Muscle layer of colon (tissue), 2 donors: ENCODE results near the gene PI4KA.
"Not testable (repeated sequence)": the region's sequence is repeated elsewhere in the genome, so short reads cannot be mapped to it uniquely, and the experiment has no call there.

Experiments used
- H3K27ac ChIP-seq: one replicate; pipeline ENCODE4 v1.7.0; 2013; ENCODE audit warnings: low read depth, mild to moderate bottlenecking, low read length, moderate library complexity
- H3K27me3 ChIP-seq, 2 donors: one replicate each; pipeline ENCODE4 v1.7.0; 2013; ENCODE audit warnings: low read length in 2 of 2, mild to moderate bottlenecking in 2 of 2; ENCODE audit not compliant: insufficient read depth in 2 of 2, control insufficient read depth in 1 of 2
- H3K36me3 ChIP-seq: one replicate; pipeline ENCODE4 v1.7.0; 2013; ENCODE audit warnings: mild to moderate bottlenecking, low read length; ENCODE audit not compliant: insufficient read depth
- H3K4me1 ChIP-seq: one replicate; pipeline ENCODE4 v1.7.0; 2013; ENCODE audit warnings: mild to moderate bottlenecking, low read length; ENCODE audit not compliant: insufficient read depth
- H3K4me3 ChIP-seq, 2 donors: one replicate each; pipeline ENCODE4 v1.7.0; 2013; ENCODE audit warnings: low read length in 2 of 2, low read depth in 1 of 2, mild to moderate bottlenecking in 1 of 2, moderate library complexity in 1 of 2
- H3K9ac ChIP-seq: one replicate; pipeline ENCODE4 v1.7.0; 2013; ENCODE audit warnings: low read length
- H3K9me3 ChIP-seq: one replicate; pipeline ENCODE4 v1.7.0; 2013; ENCODE audit warnings: mild to moderate bottlenecking, low read length
- donor health status: abdominal sarcoma.
- donor health status: Adenocarcinoma of cecum.

Gene PI4KA

DNA sequence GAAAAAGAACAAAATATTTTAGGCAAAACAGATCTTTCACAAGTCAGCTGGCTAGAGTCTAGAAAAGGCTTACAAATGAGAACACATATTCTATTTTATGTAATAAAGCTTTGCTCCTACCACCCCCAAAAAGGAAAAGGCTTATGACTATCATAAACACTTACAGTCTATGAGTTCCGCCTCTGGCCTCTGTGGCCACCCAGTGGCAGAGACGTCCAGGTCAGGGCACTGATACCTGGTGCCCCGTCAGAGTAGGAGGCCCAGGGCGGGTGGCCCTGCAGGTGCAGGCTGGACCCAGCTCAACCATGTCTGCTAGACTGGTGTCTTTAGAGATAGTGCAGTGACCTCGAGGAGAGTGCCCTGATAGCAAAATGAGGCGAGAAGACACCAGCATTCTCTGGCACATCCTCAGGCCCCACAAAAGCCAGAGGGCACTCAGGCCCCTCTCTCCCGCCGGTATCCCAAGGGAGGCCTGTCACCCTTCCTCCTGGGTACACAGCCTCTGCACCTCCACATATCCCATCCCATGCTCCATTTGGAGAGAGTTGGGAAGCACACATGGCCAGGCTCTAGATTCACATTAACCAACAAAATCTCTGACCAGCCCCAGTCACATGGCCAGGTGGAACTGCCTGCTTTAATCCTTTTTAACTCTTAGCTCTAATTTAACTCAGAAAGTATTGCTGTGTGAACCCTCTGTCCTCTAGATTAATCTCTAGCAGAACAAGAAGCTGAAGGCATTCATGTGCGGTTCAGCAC, 112.0 kb downstream of the PI4KA start:
- peaks cover 10% of the 10 kb centered on the region for H3K4me1 ChIP-seq
- H3K36me3 ChIP-seq = peaks cover 68% of the 10 kb centered on the region
- H3K9me3 ChIP-seq = no peaks in the 10 kb centered on the region
- H3K9ac ChIP-seq = no peak overlapping the region
- H3K4me3 ChIP-seq = no peak overlapping the region
- no peak overlapping the region for H3K27ac ChIP-seq
- H3K27me3 ChIP-seq = no peaks in the 10 kb centered on the region

DNA sequence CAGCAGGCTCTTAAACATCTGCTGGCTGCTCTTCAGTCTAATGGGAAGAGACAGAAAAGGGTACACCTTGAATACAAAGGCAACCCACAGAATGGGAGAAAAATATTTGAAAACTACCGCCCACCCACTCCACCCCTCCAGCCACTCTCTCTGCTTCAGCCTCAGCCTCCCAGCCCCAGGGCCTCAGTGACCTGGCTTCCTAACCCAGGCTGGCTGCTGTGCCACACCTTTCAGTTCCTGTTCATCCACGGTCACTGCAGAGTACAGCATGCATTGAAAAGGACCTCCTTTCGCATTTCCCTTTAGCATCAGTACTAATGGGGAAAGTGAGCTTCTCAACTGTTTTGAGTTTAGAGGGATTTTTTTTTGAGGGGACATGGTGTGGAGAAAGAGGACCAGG, 113.5 kb downstream of the PI4KA start:
- peaks cover 74% of the 10 kb centered on the region for H3K36me3 ChIP-seq

GRCh38 chr22:20744456-20744855, 114.2 kb downstream of the PI4KA start:
- no peak overlapping the region for H3K9ac ChIP-seq
- no peak overlapping the region for H3K27ac ChIP-seq
- no peak overlapping the region for H3K4me3 ChIP-seq
- peaks cover 5% of the 10 kb centered on the region for H3K9me3 ChIP-seq
- H3K27me3 ChIP-seq = no peaks in the 10 kb centered on the region
- no peaks in the 10 kb centered on the region for H3K4me1 ChIP-seq
- peaks cover 68% of the 10 kb centered on the region for H3K36me3 ChIP-seq

More for the DNA sequence above, 113.5 kb downstream of the PI4KA start:
- peaks cover 5% of the 10 kb centered on the region for H3K9me3 ChIP-seq
- H3K9ac ChIP-seq = no peak overlapping the region
- H3K4me3 ChIP-seq = no peak overlapping the region
- no peaks in the 10 kb centered on the region for H3K4me1 ChIP-seq
- H3K27ac ChIP-seq = no peak overlapping the region
- H3K27me3 ChIP-seq = no peaks in the 10 kb centered on the region

DNA sequence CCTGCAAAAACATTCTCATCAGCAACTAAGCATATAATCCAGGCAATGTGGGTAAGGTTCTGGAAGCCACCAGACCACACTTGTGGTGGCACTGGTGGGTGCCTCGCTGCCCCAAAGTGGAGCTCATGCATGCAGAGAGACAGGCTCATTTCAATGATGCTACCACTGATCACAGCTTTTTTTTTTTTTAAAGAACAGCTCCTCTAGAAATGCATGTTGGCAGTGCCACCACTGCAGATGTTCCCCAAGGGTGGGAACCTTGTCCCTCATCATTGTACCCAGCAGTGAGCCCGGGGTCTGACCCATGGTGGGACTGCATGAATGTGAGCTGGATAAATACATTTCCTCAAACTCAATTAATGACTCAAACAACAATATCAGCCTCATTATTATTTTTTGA, 115.8 kb downstream of the PI4KA start:
- no peaks in the 10 kb centered on the region for H3K4me1 ChIP-seq
- H3K27ac ChIP-seq = no peak overlapping the region
- H3K27me3 ChIP-seq = no peaks in the 10 kb centered on the region
- peaks cover 5% of the 10 kb centered on the region for H3K9me3 ChIP-seq
- H3K36me3 ChIP-seq = peaks cover 62% of the 10 kb centered on the region
- no peak overlapping the region for H3K9ac ChIP-seq
- no peak overlapping the region for H3K4me3 ChIP-seq

GRCh38 chr22:20741634-20742581, 116.7 kb downstream of the PI4KA start:
- H3K4me1 ChIP-seq = no peaks in the 10 kb centered on the region
- peaks cover 5% of the 10 kb centered on the region for H3K9me3 ChIP-seq
- H3K4me3 ChIP-seq = no peak overlapping the region
- H3K27me3 ChIP-seq = no peaks in the 10 kb centered on the region
- H3K9ac ChIP-seq = no peak overlapping the region
- H3K36me3 ChIP-seq = peaks cover 55% of the 10 kb centered on the region
- H3K27ac ChIP-seq = no peak overlapping the region

- Histone ChIP-seq H3K36me3 (peaks cover 50% of the 10 kb centered on the region), H3K27ac (no peak overlapping the region), H3K9ac (no peak overlapping the region), H3K9me3 (peaks cover 5% of the 10 kb centered on the region), H3K4me1 (no peaks in the 10 kb centered on the region), H3K27me3 (no peaks in the 10 kb centered on the region), H3K4me3 (no peak overlapping the region)
Observed at GRCh38 chr22:20741008-20741633, 117.5 kb downstream of the PI4KA start.

- Histone ChIP-seq H3K4me3 (no peak overlapping the region), H3K36me3 (peaks cover 50% of the 10 kb centered on the region), H3K27me3 (no peaks in the 10 kb centered on the region), H3K9ac (no peak overlapping the region), H3K9me3 (peaks cover 5% of the 10 kb centered on the region), H3K27ac (no peak overlapping the region), H3K4me1 (no peaks in the 10 kb centered on the region)
Observed at GRCh38 chr22:20740222-20740951, 118.2 kb downstream of the PI4KA start.

DNA sequence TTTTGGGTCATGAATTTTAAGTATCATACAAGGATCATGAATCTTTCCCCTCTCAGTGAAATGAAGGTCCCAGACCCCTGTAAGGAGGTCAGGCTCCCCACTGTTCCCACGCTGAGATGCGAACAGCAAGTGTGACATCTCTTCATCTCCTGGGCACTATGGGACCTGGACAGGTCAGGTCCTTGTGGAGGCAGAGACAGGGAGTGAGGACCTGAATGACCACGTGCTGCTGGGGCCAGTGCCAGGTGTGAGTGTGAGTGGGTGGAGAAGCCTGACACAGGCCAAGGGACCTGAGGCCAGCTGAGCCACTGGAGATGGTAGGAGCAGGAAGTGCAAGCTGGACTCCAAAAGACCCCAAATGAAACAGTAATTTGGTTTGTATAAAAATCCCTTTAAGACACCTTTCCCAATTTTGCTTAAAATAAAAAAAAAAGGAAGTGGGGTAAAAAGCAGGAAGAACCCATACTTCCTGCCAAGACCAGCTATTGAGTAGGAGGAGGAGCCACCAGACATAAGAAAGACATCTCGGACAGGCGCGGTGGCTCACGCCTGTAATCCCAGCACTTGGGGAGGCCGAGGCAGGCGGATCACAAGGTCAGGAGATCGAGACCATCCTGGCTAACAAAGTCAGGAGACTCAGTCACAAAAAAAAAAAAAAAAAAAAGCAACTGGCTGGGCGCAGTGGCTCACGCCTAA, 120.1 kb downstream of the PI4KA start:
- Histone ChIP-seq H3K9me3 (peaks cover 5% of the 10 kb centered on the region), H3K27ac (no peak overlapping the region), H3K27me3 (no peaks in the 10 kb centered on the region), H3K9ac (no peak overlapping the region), H3K4me3 (no peak overlapping the region), H3K4me1 (no peaks in the 10 kb centered on the region), H3K36me3 (peaks cover 35% of the 10 kb centered on the region)

GRCh38 chr22:20736891-20737290, 121.7 kb downstream of the PI4KA start:
- not testable (repeated sequence) for H3K4me1 ChIP-seq, H3K27me3 ChIP-seq, H3K9ac ChIP-seq, H3K9me3 ChIP-seq, H3K27ac ChIP-seq, H3K4me3 ChIP-seq
- peaks cover 24% of the 10 kb centered on the region for H3K36me3 ChIP-seq

GRCh38 chr22:20735356-20736162, 123.1 kb downstream of the PI4KA start:
- H3K9ac ChIP-seq, H3K27ac ChIP-seq, H3K4me3 ChIP-seq, H3K27me3 ChIP-seq, H3K4me1 ChIP-seq, H3K9me3 ChIP-seq: not testable (repeated sequence)
- H3K36me3 ChIP-seq = peaks cover 11% of the 10 kb centered on the region
